Fibroblast of skin of scalp (primary cell): ENCODE results near the gene CFAP57.

ENCODE experiments used
- DNase-seq: peaks from one replicate; pipeline ENCODE4 v3.0.0-alpha.2; 2013

Gene CFAP57

GRCh38 chr1:43302721-43303470, 130.8 kb downstream of the CFAP57 start:
- DNase-seq = no peak

GRCh38 chr1:43303471-43304313, 131.6 kb downstream of the CFAP57 start:
- no peak for DNase-seq
